Colonic mucosa (tissue), 4 donors: ENCODE measurements around the gene TIFAB. TPM values are rescaled to one million over a fixed set of nuclear protein-coding genes. Genes with fewer than 3 reads are reported as not detected.

Experiments
- DNase-seq: peaks from one replicate; pipeline ENCODE4 v3.0.0-alpha.2; 2020
- H3K27ac ChIP-seq: fragments of 200-600 bp; one replicate; pipeline ENCODE4 v1.8.0; 2021
- H3K27me3 ChIP-seq: fragments of 200-600 bp; one replicate; pipeline ENCODE4 v1.8.0; 2021
- H3K36me3 ChIP-seq: fragments of 200-600 bp; one replicate; pipeline ENCODE4 v1.8.0; 2021
- H3K4me1 ChIP-seq: fragments of 200-600 bp; one replicate; pipeline ENCODE4 v1.8.0; 2021; ENCODE audit warnings: mild to moderate bottlenecking
- H3K4me3 ChIP-seq: fragments of 200-600 bp; one replicate; pipeline ENCODE4 v1.8.0; 2021
- H3K9ac ChIP-seq, 2 donors: one replicate each; pipeline ENCODE4 v1.7.0; 2013; ENCODE audit warnings: control low read depth in 2 of 2, low read depth in 2 of 2, low read length in 2 of 2
- H3K9me3 ChIP-seq: fragments of 200-600 bp; one replicate; pipeline ENCODE4 v1.8.0; 2021
- CTCF ChIP-seq: fragments of 200-600 bp; IDR thresholded peaks from one replicate; pipeline ENCODE4 v1.8.0; 2022; ENCODE audit warnings: antibody characterized with exemption, mild to moderate bottlenecking
- intact Hi-C: fragments of 100-400 bp; cut with DNase I; formaldehyde crosslinking; loops from one replicate; pipeline ENCODE4 v1.14.1; 2022
- total RNA-seq, 2 donors: library from RNA; stranded (reverse); fragmentation: NEBNext Ultra II Directional in 1 of 2; extraction: Animal tissue kit (Norgen Biotek cat#: 25700) in 1 of 2; gene quantifications; one replicate each; pipeline ENCODE4 v1.2.1, GENCODE V29; 2021
- donor health status: healthy.
- donor health status: DM: no; HTN: no; CAD: no.
- donor health status: DM: no; HTN: no; CAD: no.

The TIFAB gene
- total RNA-seq, 2 donors from 2014 or later: 0.07 to 0.42 TPM

DNA sequence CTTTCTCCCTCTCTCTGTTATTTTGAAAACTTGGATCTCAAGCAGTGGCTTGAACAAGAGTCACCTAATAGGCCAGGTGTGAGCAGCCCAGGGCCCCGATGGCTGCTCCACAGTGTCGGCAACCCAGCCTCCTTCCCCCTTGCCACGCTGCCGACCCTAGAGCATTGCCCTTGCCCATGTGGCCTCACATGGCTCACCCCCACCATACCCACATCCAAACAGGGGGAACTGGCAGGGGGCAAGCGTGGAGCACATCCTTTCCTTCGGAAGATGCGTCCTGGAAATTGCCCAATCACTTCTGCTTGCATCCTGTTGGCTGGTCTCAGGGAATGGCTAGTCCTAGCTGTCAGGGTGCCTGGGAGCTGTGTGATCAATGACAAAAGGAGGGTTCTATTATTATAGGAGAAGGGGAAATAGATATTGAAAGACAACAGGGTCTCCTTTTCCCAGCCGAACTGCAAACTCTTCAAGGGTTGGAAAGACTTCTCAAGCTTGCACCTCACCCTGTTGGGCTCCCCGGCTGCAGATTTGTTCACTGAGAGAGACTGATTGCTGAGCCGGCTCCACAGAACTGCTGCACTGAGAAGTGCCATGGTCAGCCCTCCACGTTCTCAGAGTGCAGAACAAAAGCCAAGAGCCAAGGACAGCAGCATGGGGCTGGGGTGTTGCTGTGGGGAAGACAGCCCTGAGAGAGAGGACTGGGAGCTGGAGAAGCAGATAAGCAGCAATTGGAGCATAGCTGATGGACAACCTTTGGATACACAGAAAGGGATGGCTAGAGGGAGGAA lies 8.3 kb upstream of the TIFAB start:
- H3K9ac ChIP-seq: no peak overlapping the region
- no peak overlapping the region for H3K27ac ChIP-seq
- no peaks in the 10 kb centered on the region for H3K9me3 ChIP-seq
- intact Hi-C loops: loop anchor here (10.0 kb wide), 1 partner anchor 364 kb away; no protein-coding TSS in a partner anchor
- no peaks in the 10 kb centered on the region for H3K36me3 ChIP-seq
- no peak overlapping the region for H3K4me3 ChIP-seq
- H3K4me1 ChIP-seq: no peaks in the 10 kb centered on the region
- no peak for DNase-seq
- H3K27me3 ChIP-seq: no peaks in the 10 kb centered on the region
- TF ChIP-seq CTCF: no peak

GRCh38 chr5:135458921-135459331 lies 6.8 kb upstream of the TIFAB start:
- Histone ChIP-seq H3K36me3 (no peaks in the 10 kb centered on the region), H3K27ac (no peak overlapping the region), H3K4me1 (no peaks in the 10 kb centered on the region), H3K27me3 (no peaks in the 10 kb centered on the region), H3K9me3 (no peaks in the 10 kb centered on the region), H3K4me3 (no peak overlapping the region), H3K9ac (no peak overlapping the region)
- DNase-seq: peak; percentile 74
- TF ChIP-seq CTCF: no peak
- intact Hi-C loops: no loop called here

DNA sequence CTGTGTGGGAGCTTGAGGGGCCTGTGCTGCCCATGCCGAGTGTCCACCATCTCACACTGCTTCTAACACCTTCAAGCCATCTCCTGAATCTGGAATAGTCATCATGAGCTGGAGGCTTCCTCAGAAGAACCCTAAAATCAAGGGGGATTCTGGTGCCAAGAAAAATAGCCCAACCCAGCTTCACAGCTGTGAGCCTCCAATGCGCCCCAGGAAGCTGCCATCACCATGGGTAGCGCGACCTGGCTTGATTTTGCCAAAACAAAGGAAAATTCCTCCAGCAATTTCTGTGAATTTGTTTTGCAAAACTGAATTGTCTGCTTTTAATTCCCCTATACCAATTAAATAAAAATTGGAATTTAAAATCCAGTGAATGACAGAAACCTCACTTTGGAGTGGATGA lies 6.2 kb upstream of the TIFAB start:
- Histone ChIP-seq H3K27me3 (no peaks in the 10 kb centered on the region), H3K9me3 (no peaks in the 10 kb centered on the region), H3K9ac (no peak overlapping the region), H3K36me3 (no peaks in the 10 kb centered on the region), H3K27ac (no peak overlapping the region), H3K4me1 (no peaks in the 10 kb centered on the region), H3K4me3 (no peak overlapping the region)
- TF ChIP-seq CTCF: no peak
- no peak for DNase-seq
- intact Hi-C loops: no loop called here

- H3K9ac ChIP-seq: no peak overlapping the region
- intact Hi-C loops: no loop called here
- H3K9me3 ChIP-seq: no peaks in the 10 kb centered on the region
- no peaks in the 10 kb centered on the region for H3K27me3 ChIP-seq
- TF ChIP-seq CTCF: peak; percentile 85
- no peak overlapping the region for H3K4me3 ChIP-seq
- no peaks in the 10 kb centered on the region for H3K4me1 ChIP-seq
- H3K36me3 ChIP-seq: no peaks in the 10 kb centered on the region
- no peak overlapping the region for H3K27ac ChIP-seq
- DNase-seq: peak; percentile 71
These were observed 5.4 kb upstream of the TIFAB start for GRCh38 chr5:135457424-135458071.

DNA sequence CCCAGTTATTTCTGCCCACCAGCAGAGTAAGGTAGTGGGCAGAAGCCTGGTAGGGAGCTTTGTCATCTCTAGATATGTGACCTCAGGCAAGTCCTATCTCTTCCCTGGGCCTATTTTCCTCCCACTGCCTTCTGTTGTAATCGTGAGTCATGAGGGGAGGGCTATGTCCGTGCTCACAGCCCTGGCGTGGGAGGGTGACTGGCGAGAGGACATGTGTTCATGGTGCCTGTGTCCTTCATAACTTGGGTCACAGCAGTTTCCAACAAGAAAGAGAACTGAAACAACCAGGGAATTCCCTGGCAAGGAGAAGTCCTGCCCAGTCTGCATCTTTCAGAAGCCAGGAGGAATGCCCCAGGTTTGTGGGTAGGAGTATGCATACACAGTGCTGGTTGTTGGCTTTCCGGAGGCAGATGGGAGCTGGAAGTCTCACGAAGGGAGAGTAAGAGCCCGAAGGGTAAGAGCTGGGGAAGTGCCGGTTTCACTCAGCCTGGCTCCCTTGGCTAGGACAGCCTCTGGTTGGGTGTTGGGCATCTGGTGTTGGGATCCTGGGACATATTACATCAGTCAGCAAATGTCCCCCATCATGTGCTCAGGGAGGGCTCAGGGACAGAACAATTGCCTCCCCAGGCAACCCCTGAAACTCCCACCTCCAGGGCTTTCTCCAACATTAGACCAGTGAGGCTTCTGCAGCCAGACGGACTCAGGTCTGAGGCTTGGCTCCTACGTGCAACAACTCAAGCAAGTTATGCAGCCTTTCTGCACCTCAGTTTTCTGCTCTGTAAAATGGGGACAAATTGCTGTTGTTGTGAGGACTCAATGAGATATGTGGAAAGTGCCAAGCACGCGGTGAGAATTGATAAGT lies 4.3 kb upstream of the TIFAB start:
- intact Hi-C loops: no loop called here
- no peak overlapping the region for H3K4me3 ChIP-seq

More for the DNA sequence above, 4.3 kb upstream of the TIFAB start:
- Histone ChIP-seq H3K27ac (no peak overlapping the region), H3K4me1 (no peaks in the 10 kb centered on the region), H3K9me3 (no peaks in the 10 kb centered on the region), H3K36me3 (no peaks in the 10 kb centered on the region), H3K27me3 (no peaks in the 10 kb centered on the region), H3K9ac (no peak overlapping the region)
- TF ChIP-seq CTCF: no peak
- DNase-seq: no peak
